HG03558 (cell line): ENCODE results near the gene MAP10.
"Not testable (repeated sequence)": the region's sequence is repeated elsewhere in the genome, so short reads cannot be mapped to it uniquely, and the experiment has no call there.

Experiments used
- ATAC-seq: cut with Tn5 transposase; IDR thresholded peaks from one replicate; pipeline ENCODE4 v1.9.1; 2021; ENCODE audit warnings: moderate number of reproducible peaks; ENCODE audit not compliant: unreplicated experiment; ENCODE audit errors: extremely low read depth

Gene MAP10

DNA sequence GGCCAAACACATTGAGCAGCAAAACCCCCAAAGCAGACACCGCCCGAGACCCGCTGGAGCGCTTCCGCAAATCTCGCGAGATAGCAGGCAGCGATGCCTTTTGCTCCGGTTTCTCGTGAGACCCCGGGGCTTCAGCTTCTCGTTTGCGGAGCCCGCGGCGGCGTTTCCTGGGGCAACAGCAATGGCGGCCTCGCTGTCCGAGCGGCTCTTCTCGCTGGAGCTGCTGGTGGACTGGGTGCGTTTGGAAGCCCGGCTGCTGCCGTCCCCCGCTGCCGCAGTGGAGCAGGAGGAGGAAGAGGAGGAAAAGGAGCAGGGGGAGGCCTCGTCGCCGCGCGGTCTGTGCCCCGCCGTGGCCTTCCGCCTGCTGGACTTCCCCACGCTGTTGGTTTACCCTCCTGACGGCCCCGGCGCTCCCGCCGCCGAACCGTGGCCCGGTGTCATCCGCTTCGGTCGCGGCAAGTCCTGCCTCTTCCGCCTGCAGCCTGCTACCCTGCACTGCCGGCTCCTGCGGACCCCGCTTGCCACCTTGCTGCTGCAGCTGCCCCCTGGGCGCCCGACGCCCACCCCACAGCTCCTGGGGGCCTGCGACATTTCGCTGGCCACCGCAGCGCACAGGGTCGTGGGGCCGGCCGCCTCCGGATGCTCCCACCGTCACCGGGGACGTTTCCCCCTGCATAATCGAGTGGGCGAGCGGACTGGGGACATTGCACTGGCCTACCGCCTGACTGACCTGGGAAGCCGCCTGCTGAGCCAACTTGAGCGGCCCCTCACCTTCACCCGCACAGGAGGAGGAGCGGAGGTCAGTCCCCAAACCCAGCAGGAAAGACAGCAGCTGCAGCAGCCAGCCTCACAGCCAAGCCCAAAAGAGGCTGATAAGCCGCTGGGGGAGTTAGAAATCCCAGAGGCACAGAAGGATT, at the start of gene MAP10:
Gene MAP10 (plus strand): TSS at position 148 of the 917 bp plus-strand sequence. CDS start 34 bp downstream, at position 182.
- ATAC-seq: no peak

GRCh38 chr1:232764458-232765251, 40.6 kb upstream of the MAP10 start:
- no peak for ATAC-seq

DNA sequence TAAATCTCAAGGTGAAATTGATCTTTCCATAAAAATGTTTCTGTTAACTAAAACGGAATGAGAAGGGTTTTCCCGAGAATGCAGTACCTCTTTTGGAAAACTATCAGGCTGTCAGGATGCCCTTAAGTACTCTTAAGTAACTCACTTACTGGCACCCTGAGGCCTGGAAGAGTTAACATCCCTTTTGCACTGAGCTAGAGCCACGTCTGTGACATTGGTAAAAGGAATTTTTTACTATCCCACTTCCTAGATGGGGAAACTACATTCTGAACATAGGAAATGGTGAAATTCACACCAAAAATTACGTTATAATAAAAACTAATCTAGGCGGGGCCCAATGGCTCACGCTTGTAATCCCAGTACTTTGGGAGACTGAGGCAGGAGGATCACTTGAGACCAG, 39.7 kb upstream of the MAP10 start:
- no peak for ATAC-seq

- ATAC-seq: no peak
Observed at GRCh38 chr1:232766241-232766890, 38.9 kb upstream of the MAP10 start.

DNA sequence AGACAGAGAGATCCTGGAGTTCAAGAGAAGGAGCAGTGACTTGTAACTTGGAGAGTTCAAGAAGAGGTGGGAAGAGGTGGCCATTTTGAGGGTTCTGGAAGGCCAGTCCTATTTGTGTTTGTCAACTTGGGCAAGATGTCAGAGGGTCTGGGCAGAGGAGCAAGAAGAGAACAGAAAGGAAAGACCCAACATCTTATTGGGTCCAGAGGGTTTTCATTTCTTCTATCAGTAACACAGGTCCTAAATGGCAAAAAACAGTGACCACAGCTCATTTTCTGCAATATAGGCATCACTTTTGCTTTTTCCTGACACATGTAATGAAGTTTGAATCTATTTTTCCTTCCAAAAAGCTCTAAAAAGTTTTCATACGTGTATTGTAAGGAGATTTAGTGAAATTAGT, 38.3 kb upstream of the MAP10 start:
- no peak for ATAC-seq

GRCh38 chr1:232767305-232768074, 37.7 kb upstream of the MAP10 start:
- ATAC-seq: no peak

DNA sequence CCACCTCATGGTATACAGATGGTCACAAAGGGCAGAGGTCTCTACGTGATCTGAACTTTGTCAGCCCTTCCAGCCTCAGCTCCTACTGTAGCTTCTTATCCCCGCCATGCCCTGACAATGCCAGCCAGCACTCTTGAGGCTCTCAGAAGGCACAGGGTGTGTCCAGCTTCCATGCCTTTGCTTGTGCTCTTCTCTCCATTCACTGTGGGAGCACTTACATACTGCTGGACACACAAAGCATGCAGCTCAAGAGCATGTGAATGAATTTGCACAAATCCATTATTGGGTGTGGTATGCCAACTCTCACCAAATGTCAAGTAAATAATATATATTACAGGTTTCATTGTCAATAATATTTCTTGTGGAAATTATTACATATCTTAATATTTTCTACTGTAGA, 36.4 kb upstream of the MAP10 start:
- no peak for ATAC-seq

DNA sequence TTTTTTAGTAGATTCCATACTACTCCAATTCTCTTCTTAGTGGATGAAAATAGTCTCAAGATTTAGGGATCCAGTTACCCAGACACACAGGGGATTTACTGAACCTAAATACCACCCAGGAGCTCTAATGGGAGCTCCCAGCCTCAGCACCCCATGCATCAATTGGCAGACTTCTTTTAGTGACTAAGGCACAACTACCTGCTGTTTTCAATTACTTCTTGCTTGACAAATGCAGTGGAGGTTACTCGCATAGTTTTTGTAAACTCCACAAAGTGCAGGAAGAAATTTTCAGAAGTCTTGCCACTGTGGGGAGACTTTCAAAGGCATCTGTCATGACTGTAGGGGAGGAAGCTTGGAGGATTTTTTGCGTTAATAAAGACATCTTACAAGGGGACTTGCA, 35.5 kb upstream of the MAP10 start:
- ATAC-seq: no peak

GRCh38 chr1:232773752-232774151, 31.5 kb upstream of the MAP10 start:
- ATAC-seq: no peak

DNA sequence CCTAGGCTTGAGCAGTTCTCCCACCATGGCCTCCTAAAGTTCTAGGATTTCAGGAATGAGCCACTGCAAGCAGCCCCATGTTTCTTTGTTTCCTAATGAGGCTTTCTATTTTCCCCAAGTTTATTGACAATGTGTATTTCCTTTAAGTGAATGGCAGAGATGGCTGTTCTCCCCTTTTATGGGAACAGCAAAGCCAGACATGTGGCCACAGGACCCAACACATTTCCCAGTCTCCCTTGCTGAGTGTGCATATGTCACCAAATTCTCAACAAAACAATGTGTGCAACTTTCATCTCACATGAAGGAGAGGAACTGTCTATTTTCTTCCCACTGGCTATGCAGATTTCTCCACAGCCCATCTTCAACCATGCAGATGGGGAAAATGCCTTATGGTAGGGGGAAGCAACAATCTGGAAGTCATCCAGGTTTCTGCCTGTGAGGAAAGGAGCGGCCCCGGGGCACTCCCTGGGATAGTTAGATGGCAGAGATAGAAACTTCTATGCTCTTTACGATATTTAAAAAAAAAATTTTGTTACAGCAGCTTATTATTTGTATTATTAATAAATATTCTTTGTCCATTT, 28.6 kb upstream of the MAP10 start:
- ATAC-seq: no peak

DNA sequence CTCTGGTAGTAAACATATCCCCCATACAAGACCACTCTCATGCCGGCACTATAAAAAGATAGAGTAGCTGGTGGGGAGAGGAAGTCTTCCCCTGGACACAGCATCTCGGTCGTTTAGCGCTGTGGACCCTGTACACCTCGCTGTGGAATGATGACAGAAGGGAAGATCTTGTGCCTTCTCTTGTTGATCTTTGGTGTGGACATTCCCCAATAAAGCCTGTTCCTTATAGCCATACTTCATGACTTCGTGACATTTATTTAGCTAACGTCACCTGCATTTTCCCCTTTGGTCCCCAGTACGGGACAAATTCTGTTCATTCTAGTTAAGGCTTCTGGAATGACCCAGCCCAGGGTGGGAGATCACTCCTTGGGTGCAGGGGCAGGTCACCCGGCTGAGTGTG, 24.9 kb upstream of the MAP10 start:
- ATAC-seq: no peak

GRCh38 chr1:232784794-232785193, 20.4 kb upstream of the MAP10 start:
- no peak for ATAC-seq

DNA sequence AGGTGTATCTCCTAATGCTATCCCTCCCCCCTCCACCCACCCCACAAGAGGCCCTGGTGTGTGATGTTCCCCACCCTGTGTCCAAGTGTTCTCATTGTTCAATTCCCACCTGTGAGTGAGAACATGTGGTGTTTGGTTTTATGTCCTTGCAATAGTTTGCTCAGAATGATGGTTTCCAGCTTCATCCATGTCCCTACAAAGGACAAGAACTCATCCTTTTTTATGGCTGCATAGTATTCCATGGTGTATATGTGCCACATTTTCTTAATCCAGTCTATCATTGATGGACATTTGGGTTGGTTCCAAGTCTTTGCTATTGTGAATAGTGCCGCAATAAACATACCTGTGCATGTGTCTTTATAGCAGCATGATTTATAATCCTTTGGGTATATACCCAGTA, 19.6 kb upstream of the MAP10 start:
- not testable (repeated sequence) for ATAC-seq

- no peak for ATAC-seq
Observed at GRCh38 chr1:232786845-232787455, 18.3 kb upstream of the MAP10 start.

DNA sequence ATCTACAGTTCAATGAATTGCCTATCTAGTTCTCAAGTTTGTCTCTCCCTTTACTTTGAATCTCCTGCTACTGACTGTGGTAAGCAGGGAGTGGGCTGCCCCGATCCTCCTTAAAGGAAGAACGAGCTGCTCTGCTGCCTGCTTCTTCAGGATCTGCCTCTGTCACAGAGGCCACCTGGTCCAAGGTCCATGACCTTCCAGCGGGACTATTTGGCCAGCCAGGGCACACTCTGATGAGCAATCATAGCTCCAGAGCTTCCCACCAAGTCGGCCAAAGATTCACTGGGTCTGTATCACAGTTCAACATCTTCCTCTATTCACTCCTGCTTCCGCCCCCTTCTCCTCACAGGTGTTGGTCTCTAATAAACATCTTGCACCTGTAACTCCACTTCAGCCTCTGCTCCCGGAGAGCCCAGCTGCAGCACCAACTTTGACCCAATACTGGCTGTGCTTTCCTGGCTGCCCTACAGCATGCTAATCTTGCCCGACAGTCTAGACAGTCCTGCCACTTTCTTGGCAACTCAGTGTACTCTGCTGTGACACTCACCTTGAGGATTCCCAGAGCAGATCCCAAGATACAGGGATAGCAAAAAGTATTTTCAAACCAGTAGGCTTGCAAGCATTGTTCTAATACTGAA, 16.9 kb upstream of the MAP10 start:
- ATAC-seq: no peak

DNA sequence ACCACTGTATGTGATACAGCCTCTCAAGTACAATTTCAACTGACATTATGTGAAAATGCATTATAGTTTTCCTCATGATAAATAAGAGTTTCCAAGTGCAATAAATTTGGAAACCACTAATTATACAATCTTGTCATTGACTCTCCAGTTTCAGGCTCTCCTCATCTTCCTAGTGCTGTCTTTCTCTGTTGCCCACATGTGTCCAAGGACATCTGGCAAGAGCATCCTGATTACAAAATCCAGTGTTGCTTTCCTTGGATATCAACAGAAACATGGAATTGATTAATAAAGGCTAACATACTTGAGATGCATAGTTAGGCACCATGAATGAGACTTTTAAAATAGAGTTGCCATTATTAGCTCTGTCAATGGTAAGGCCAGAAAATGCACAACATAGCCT, 15.6 kb upstream of the MAP10 start:
- no peak for ATAC-seq

- no peak for ATAC-seq
Observed at GRCh38 chr1:232792949-232793348, 12.3 kb upstream of the MAP10 start.

DNA sequence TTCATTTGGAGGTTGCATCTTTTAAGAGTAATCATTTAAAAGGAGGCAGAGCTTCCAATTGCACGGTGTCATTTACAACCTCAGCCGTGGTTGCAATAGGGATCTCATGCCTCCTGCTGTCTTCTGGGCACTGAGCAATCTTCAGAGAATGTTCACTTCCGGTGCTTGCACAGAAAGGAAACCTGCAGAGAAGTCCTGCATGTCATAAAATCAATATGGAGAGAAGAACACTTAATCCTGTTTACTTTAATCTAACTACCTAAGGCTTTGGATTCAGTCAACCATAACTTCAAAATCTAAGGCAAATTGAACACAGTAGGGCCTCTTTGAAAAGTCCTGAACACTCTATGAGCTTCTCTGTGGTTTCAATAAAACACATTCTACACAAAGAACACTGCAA, 11.3 kb upstream of the MAP10 start:
- ATAC-seq: no peak

- no peak for ATAC-seq
Observed at GRCh38 chr1:232795497-232796053, 9.6 kb upstream of the MAP10 start.
